Endothelial cell of umbilical vein (primary cell): Measurements from ENCODE around the gene S1PR5.

Source experiments
- EZH2 ChIP-seq: IDR thresholded peaks from 2 replicates; pipeline ENCODE4 v1.6.1; 2012; ENCODE audit warnings: borderline replicate concordance, low read depth, mild to moderate bottlenecking, moderate library complexity, low read length, inconsistent platforms; ENCODE audit not compliant: severe bottlenecking
- FOS ChIP-seq: IDR thresholded peaks from 2 replicates; pipeline ENCODE4 v1.6.1; 2011; ENCODE audit warnings: mild to moderate bottlenecking, low read length, moderate library complexity, borderline replicate concordance; ENCODE audit not compliant: insufficient read depth
- GATA2 ChIP-seq: IDR thresholded peaks from 2 replicates; pipeline ENCODE4 v1.7.0; 2011; ENCODE audit warnings: low read depth, mild to moderate bottlenecking, moderate library complexity, mixed read lengths, low read length; ENCODE audit not compliant: insufficient read length, insufficient read depth
- JUN ChIP-seq: IDR thresholded peaks from 2 replicates; pipeline ENCODE4 v1.6.1; 2011; ENCODE audit warnings: borderline replicate concordance, low read depth; ENCODE audit not compliant: insufficient read length, insufficient read depth
- MAX ChIP-seq: IDR thresholded peaks from 2 replicates; pipeline ENCODE4 v1.6.1; 2011; ENCODE audit not compliant: insufficient read depth, insufficient read length
- MYC ChIP-seq: IDR thresholded peaks from one replicate; pipeline ENCODE4 v1.6.1; 2011; ENCODE audit warnings: mild to moderate bottlenecking, low read depth, low read length
- POLR2A ChIP-seq: IDR thresholded peaks from 2 replicates; pipeline ENCODE4 v1.6.1; 2012; ENCODE audit warnings: low read depth, mild to moderate bottlenecking, control low read depth, low read length
- POLR2AphosphoS5 ChIP-seq: IDR thresholded peaks from 2 replicates; pipeline ENCODE4 v1.6.1; 2012; ENCODE audit warnings: low read depth, mild to moderate bottlenecking, control low read depth, low read length, moderate library complexity; ENCODE audit not compliant: insufficient read depth
- TF ChIP-seq, protein P1 (sequence below), 2 donors: IDR thresholded peaks; 1 replicate in 1 of 2; 2 replicates in 1 of 2; pipeline ENCODE4 v1.5.1; 2011; ENCODE audit warnings: low read length in 2 of 2, mild to moderate bottlenecking in 2 of 2, moderate library complexity in 2 of 2, control low read depth in 1 of 2, inconsistent platforms in 1 of 2, low read depth in 1 of 2; ENCODE audit not compliant: insufficient read depth in 1 of 2; ENCODE audit errors: extremely low read depth in 1 of 2

DNA sequence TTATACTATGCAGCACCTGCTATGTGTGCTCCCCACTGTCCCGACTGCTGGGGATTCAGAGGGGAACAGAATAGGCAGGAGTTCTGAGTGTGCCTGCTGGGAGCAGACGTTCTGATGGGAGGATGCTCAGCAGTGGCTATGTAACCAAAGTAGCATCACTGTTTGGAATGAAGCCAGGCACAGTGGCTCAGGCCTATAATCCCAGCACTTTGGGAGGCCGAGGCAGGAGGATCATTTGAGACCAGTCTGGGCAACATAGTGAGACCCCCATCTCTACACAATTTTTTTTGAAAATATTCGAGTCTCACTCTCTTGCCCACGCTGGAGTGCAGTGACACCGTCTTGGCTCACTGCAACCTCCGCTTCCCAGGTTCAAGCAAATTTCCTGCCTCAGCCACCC lies 32.5 kb upstream of the S1PR5 start:
- no peak for TF ChIP-seq POLR2A
- no peak for TF ChIP-seq GATA2
- TF ChIP-seq, protein P1, sequence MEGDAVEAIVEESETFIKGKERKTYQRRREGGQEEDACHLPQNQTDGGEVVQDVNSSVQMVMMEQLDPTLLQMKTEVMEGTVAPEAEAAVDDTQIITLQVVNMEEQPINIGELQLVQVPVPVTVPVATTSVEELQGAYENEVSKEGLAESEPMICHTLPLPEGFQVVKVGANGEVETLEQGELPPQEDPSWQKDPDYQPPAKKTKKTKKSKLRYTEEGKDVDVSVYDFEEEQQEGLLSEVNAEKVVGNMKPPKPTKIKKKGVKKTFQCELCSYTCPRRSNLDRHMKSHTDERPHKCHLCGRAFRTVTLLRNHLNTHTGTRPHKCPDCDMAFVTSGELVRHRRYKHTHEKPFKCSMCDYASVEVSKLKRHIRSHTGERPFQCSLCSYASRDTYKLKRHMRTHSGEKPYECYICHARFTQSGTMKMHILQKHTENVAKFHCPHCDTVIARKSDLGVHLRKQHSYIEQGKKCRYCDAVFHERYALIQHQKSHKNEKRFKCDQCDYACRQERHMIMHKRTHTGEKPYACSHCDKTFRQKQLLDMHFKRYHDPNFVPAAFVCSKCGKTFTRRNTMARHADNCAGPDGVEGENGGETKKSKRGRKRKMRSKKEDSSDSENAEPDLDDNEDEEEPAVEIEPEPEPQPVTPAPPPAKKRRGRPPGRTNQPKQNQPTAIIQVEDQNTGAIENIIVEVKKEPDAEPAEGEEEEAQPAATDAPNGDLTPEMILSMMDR (IDR thresholded peaks at IDR 0.05; ENCODE audit: extremely low read depth in 1 of 2, insufficient read depth in 1 of 2, low read depth in 1 of 2, low read length in 2 of 2): no peak
- TF ChIP-seq MYC: no peak
- no peak for TF ChIP-seq POLR2AphosphoS5
- no peak for TF ChIP-seq EZH2
- no peak for TF ChIP-seq JUN
- TF ChIP-seq MAX: no peak
- no peak for TF ChIP-seq FOS
